Adrenal gland (tissue), 12 donors: ENCODE measurements around the gene PCP4. TPM values are rescaled to one million over a fixed set of nuclear protein-coding genes. Genes with fewer than 3 reads are reported as not detected.

Experiments
- DNase-seq, 7 donors: peaks; one replicate each; pipeline ENCODE4 v3.0.0-alpha.2; 2019 to 2020
- H3K27ac ChIP-seq, 5 donors: fragments of 200-600 bp; sonication (generic) in 4 of 5; 1 replicate in 3 of 5; 2 replicates in 2 of 5; pipeline versions ENCODE4 v1.5.1 to v1.8.0; 2016 to 2020; ENCODE audit warnings: mild to moderate bottlenecking in 1 of 5
- H3K27me3 ChIP-seq: fragments of 200-600 bp; 2 replicates; pipeline ENCODE4 v1.8.0; 2021
- H3K36me3 ChIP-seq, 2 donors: fragments of 200-600 bp; replicated peaks in 1 of 2; 1 replicate in 1 of 2; 2 replicates in 1 of 2; pipeline versions ENCODE4 v1.5.1 to v1.8.0; 2018 to 2022
- H3K4me1 ChIP-seq, 2 donors: fragments of 200-600 bp; replicated peaks in 1 of 2; 1 replicate in 1 of 2; 2 replicates in 1 of 2; pipeline versions ENCODE4 v1.5.1 to v1.8.0; 2018 to 2021
- H3K4me3 ChIP-seq, 4 donors: fragments of 200-600 bp; sonication (generic) in 3 of 4; one replicate each; pipeline ENCODE4 v1.5.1; 2016 to 2018
- H3K9me3 ChIP-seq, 3 donors: fragments of 200-600 bp; sonication (generic) in 1 of 3; replicated peaks in 1 of 3; 1 replicate in 2 of 3; 2 replicates in 1 of 3; pipeline versions ENCODE4 v1.5.1 to v1.8.0; 2016 to 2021
- CTCF ChIP-seq, 6 experiments: fragments of 450-650 bp in 4 of 6; fragments of 200-600 bp in 2 of 6; sonication (generic) in 1 of 6; IDR thresholded peaks; 1 replicate in 5 of 6; 2 replicates in 1 of 6; pipeline versions ENCODE4 v1.5.1 to v1.8.0; 2016 to 2021; ENCODE audit warnings: antibody characterized with exemption in 6 of 6, mild to moderate bottlenecking in 2 of 6, moderate library complexity in 1 of 6
- POLR2A ChIP-seq, 2 donors: fragments of 450-650 bp; IDR thresholded peaks; one replicate each; pipeline ENCODE4 v1.6.1; 2017; ENCODE audit warnings: antibody characterized with exemption in 2 of 2, mild to moderate bottlenecking in 2 of 2, moderate library complexity in 1 of 2
- WGBS, 4 donors: extraction: QIAGEN DNeasy Blood & Tissue Kit in 2 of 4; methylation state at CpG; one replicate each; pipeline versions ENCODE4 v1.1.5 to v1.1.7; 2013 to 2017; 5-methylcytosine and 5-hydroxymethylcytosine counted together
- intact Hi-C, 2 donors: fragments of 100-400 bp; cut with DNase I; formaldehyde crosslinking; loops; one replicate each; pipeline versions ENCODE4 v1.14.1 to v1.15.0; 2022 to 2023
- polyA plus RNA-seq, 3 donors: library from polyadenylated mRNA; stranded (reverse); fragments of 200-250 nt in 2 of 3; fragments of 350-450 nt in 1 of 3; fragmentation: Illumina TruSeq in 1 of 3; extraction: RNeasy Lipid Tissue Mini Kit (QIAGEN cat#74804) in 1 of 3; gene quantifications; one replicate each; pipeline ENCODE4 v1.2.3, GENCODE V29; 2013 to 2014
- total RNA-seq, 9 donors: library from RNA; depleted of rRNA in 4 of 9; stranded (reverse); fragments of >200 nt in 4 of 9; fragments of 120-200 nt in 1 of 9; fragmentation: NEBNext Ultra II Directional in 1 of 9; extraction: Animal tissue kit (Norgen Biotek cat#: 25700) in 1 of 9; gene quantifications; one replicate each; pipeline versions ENCODE4 v1.1.0 to v1.2.4, GENCODE V29; 2013 to 2023
- donor health status: healthy with polysubstance abuse.
- donor health status: Bipolar disorder and iron deficiency.
- donor health status: DM: yes; HTN: yes; CAD: no.
- donor health status: DM: no; HTN: no; CAD: no.
- donor health status: DM: no; HTN: no; CAD: no.
- donor health status: DM: yes; HTN: yes; CAD: no.

The PCP4 gene
- total and polyA plus RNA-seq, 12 donors = 1.00 to 118 (median 11.4) TPM

GRCh38 chr21:39961251-39961650 is 94.0 kb downstream of the PCP4 start:
- Histone ChIP-seq H3K27ac (no peak overlapping the region), H3K4me1 (no peaks in the 10 kb centered on the region), H3K27me3 (no peaks in the 10 kb centered on the region), H3K36me3 (no peaks in the 10 kb centered on the region), H3K9me3 (no peaks in the 10 kb centered on the region), H3K4me3 (no peak overlapping the region)
- intact Hi-C loops = no loop called here
- TF ChIP-seq POLR2A (IDR thresholded peaks at IDR 0.05) (no peak), CTCF (IDR thresholded peaks at IDR 0.05) (no peak)
- no peak for DNase-seq
- WGBS, 4 donors = 38 to 46% (median 41%) methylated on average over 1 of the region's 1 CpG

GRCh38 chr21:39965026-39965425 is 97.8 kb downstream of the PCP4 start:
- WGBS, 4 donors = 50 to 94% (median 91%) methylated on average over 1 of the region's 1 CpG
- H3K9me3 ChIP-seq = no peaks in the 10 kb centered on the region
- no peak overlapping the region for H3K27ac ChIP-seq
- TF ChIP-seq CTCF (IDR thresholded peaks at IDR 0.05) = no peak
- TF ChIP-seq POLR2A (IDR thresholded peaks at IDR 0.05) = no peak
- no peak overlapping the region for H3K4me3 ChIP-seq
- no peaks in the 10 kb centered on the region for H3K36me3 ChIP-seq
- no peaks in the 10 kb centered on the region for H3K4me1 ChIP-seq
- no peak for DNase-seq
- no peaks in the 10 kb centered on the region for H3K27me3 ChIP-seq
- intact Hi-C loops = no loop called here

GRCh38 chr21:39966786-39967185 is 99.5 kb downstream of the PCP4 start:
- no peak for DNase-seq
- TF ChIP-seq CTCF (IDR thresholded peaks at IDR 0.05) = no peak
- TF ChIP-seq POLR2A (IDR thresholded peaks at IDR 0.05) = no peak
- H3K36me3 ChIP-seq = no peaks in the 10 kb centered on the region
- 89 to 100% (median 89%) methylated on average over 3 of the region's 3 CpGs for WGBS, 4 donors
- no peaks in the 10 kb centered on the region for H3K9me3 ChIP-seq
- H3K4me1 ChIP-seq = peaks cover 0 to 6% of the 10 kb centered on the region in 2 donors
- intact Hi-C loops = no loop called here
- no peak overlapping the region for H3K4me3 ChIP-seq
- no peaks in the 10 kb centered on the region for H3K27me3 ChIP-seq
- no peak overlapping the region for H3K27ac ChIP-seq

- intact Hi-C loops = no loop called here
- H3K36me3 ChIP-seq = no peaks in the 10 kb centered on the region
- no peaks in the 10 kb centered on the region for H3K9me3 ChIP-seq
- no peak for DNase-seq
- no peaks in the 10 kb centered on the region for H3K27me3 ChIP-seq
- H3K4me1 ChIP-seq = peaks cover 0 to 14% of the 10 kb centered on the region in 2 donors
- WGBS, 4 donors = 88 to 100% (median 95%) methylated on average over 2 of the region's 2 CpGs
- H3K4me3 ChIP-seq = no peak overlapping the region
- TF ChIP-seq POLR2A (IDR thresholded peaks at IDR 0.05) = no peak
- TF ChIP-seq CTCF (IDR thresholded peaks at IDR 0.05) = no peak
- H3K27ac ChIP-seq = no peak overlapping the region
These were observed 100.8 kb downstream of the PCP4 start for GRCh38 chr21:39968010-39968409.
